Body of pancreas (tissue), 4 donors: ENCODE data around the gene TNNC2.

Experiments used
- CTCF ChIP-seq, 7 experiments: fragments of 450-650 bp in 4 of 7; fragments of 200-600 bp in 3 of 7; sonication (generic) in 3 of 7; IDR thresholded peaks; one replicate each; pipeline ENCODE4 v1.5.1; 2016 to 2019; ENCODE audit warnings: antibody characterized with exemption in 7 of 7
- POLR2A ChIP-seq, 3 donors: fragments of 450-650 bp; IDR thresholded peaks; one replicate each; pipeline ENCODE4 v1.6.1; 2016; ENCODE audit warnings: antibody characterized with exemption in 3 of 3, mild to moderate bottlenecking in 2 of 3

GRCh38 chr20:45851501-45851900, 24.4 kb upstream of the TNNC2 start:
- TF ChIP-seq POLR2A (IDR thresholded peaks at IDR 0.05), result no peak
- TF ChIP-seq CTCF (IDR thresholded peaks at IDR 0.05), result no peak
